Activated B cell treated with CpG ODN at 0.5 μM for 24 hours (primary cell): Measurements from ENCODE around the gene DOCK1. TPM values are rescaled to one million over a fixed set of nuclear protein-coding genes. Genes with fewer than 3 reads are reported as not detected.

Experiments
- ATAC-seq: fragments of 200-7000 bp; cut with Tn5 transposase; one replicate; pipeline ENCODE4 v1.10.0; 2021; ENCODE audit warnings: low read depth, mild to moderate bottlenecking, moderate library complexity
- CTCF ChIA-PET: fragments of 350-600 bp; sonication (Branson Sonifier 250); formaldehyde crosslinking; loops from one replicate; lab custom pipeline; 2021; ENCODE audit warnings: antibody characterized with exemption; lab: Charles Lee
- POLR2A ChIA-PET: fragments of 350-600 bp; sonication (Branson Sonifier 250); formaldehyde crosslinking; loops from one replicate; lab custom pipeline; 2021; ENCODE audit warnings: antibody characterized with exemption; lab: Charles Lee
- DNase-seq: peaks from one replicate; pipeline ENCODE4 v3.0.0; 2022
- H3K27ac Mint-ChIP-seq: one replicate; pipeline ENCODE4 v1.8.0; 2020; ENCODE audit warnings: mixed read lengths
- H3K27me3 Mint-ChIP-seq: one replicate; pipeline ENCODE4 v1.8.0; 2021; ENCODE audit warnings: mixed read lengths
- H3K36me3 Mint-ChIP-seq: one replicate; pipeline ENCODE4 v1.8.0; 2021; ENCODE audit warnings: low read depth, mixed read lengths
- H3K4me1 Mint-ChIP-seq: one replicate; pipeline ENCODE4 v1.8.0; 2021; ENCODE audit warnings: mixed read lengths
- H3K4me3 Mint-ChIP-seq: one replicate; pipeline ENCODE4 v1.8.0; 2020; ENCODE audit warnings: mild to moderate bottlenecking, mixed read lengths
- H3K9me3 Mint-ChIP-seq: one replicate; pipeline ENCODE4 v1.8.0; 2020; ENCODE audit warnings: mixed read lengths
- CTCF ChIP-seq: fragments of 200-600 bp; IDR thresholded peaks from one replicate; pipeline ENCODE4 v1.8.0; 2022; ENCODE audit warnings: antibody characterized with exemption, mild to moderate bottlenecking
- intact Hi-C: fragments of 100-400 bp; cut with micrococcal nuclease; formaldehyde crosslinking; loops from one replicate; pipeline ENCODE4 v1.15.1; 2024
- total RNA-seq: library from RNA; stranded (reverse); gene quantifications from 2 replicates; pipeline ENCODE4 v1.2.3, GENCODE V29; 2022

The DOCK1 gene
- total RNA-seq, 1 donor from 2014 or later = not detected

GRCh38 chr10:127039435-127039834 is 134.2 kb downstream of the DOCK1 start:
- H3K4me1 Mint-ChIP-seq = no peaks in the 10 kb centered on the region
- ATAC-seq (no peak), DNase-seq (no peak)
- no peak overlapping the region for H3K4me3 Mint-ChIP-seq
- ChIA-PET CTCF (no interaction called here), POLR2A (no interaction called here)
- no peaks in the 10 kb centered on the region for H3K27me3 Mint-ChIP-seq
- no peaks in the 10 kb centered on the region for H3K9me3 Mint-ChIP-seq
- intact Hi-C loops = no loop called here
- H3K36me3 Mint-ChIP-seq = no peaks in the 10 kb centered on the region
- TF ChIP-seq CTCF = no peak
- H3K27ac Mint-ChIP-seq = no peak overlapping the region

- ChIA-PET POLR2A (no interaction called here), CTCF (no interaction called here)
- H3K4me3 Mint-ChIP-seq = no peak overlapping the region
- intact Hi-C loops = no loop called here
- no peaks in the 10 kb centered on the region for H3K36me3 Mint-ChIP-seq
- no peak for DNase-seq
- ATAC-seq = no peak
- no peaks in the 10 kb centered on the region for H3K9me3 Mint-ChIP-seq
- H3K4me1 Mint-ChIP-seq = no peaks in the 10 kb centered on the region
- no peaks in the 10 kb centered on the region for H3K27me3 Mint-ChIP-seq
- no peak overlapping the region for H3K27ac Mint-ChIP-seq
- no peak for TF ChIP-seq CTCF
These were observed 135.5 kb downstream of the DOCK1 start for GRCh38 chr10:127040756-127041155.

- no peaks in the 10 kb centered on the region for H3K4me1 Mint-ChIP-seq
- no peak overlapping the region for H3K4me3 Mint-ChIP-seq
- no peak for TF ChIP-seq CTCF
- no peaks in the 10 kb centered on the region for H3K36me3 Mint-ChIP-seq
- no peaks in the 10 kb centered on the region for H3K9me3 Mint-ChIP-seq
- no peaks in the 10 kb centered on the region for H3K27me3 Mint-ChIP-seq
- ChIA-PET POLR2A (no interaction called here), CTCF (no interaction called here)
- H3K27ac Mint-ChIP-seq = no peak overlapping the region
- ATAC-seq (no peak), DNase-seq (no peak)
- intact Hi-C loops = no loop called here
These were observed 136.3 kb downstream of the DOCK1 start for GRCh38 chr10:127041552-127041951.

- intact Hi-C loops = no loop called here
- Mint-ChIP-seq H3K4me3 (no peak overlapping the region), H3K27ac (no peak overlapping the region), H3K4me1 (no peaks in the 10 kb centered on the region), H3K27me3 (no peaks in the 10 kb centered on the region), H3K36me3 (no peaks in the 10 kb centered on the region), H3K9me3 (no peaks in the 10 kb centered on the region)
- ChIA-PET CTCF (no interaction called here), POLR2A (no interaction called here)
- no peak for TF ChIP-seq CTCF
- no peak for DNase-seq
- ATAC-seq = no peak
These were observed 138.1 kb downstream of the DOCK1 start for GRCh38 chr10:127043301-127043700.

- CTCF ChIA-PET = no interaction called here
- H3K4me1 Mint-ChIP-seq = no peaks in the 10 kb centered on the region
- no peak for TF ChIP-seq CTCF
- H3K36me3 Mint-ChIP-seq = no peaks in the 10 kb centered on the region
- no peak overlapping the region for H3K27ac Mint-ChIP-seq
- H3K9me3 Mint-ChIP-seq = no peaks in the 10 kb centered on the region
- POLR2A ChIA-PET = no interaction called here
- no peak overlapping the region for H3K4me3 Mint-ChIP-seq
- intact Hi-C loops = no loop called here
- no peaks in the 10 kb centered on the region for H3K27me3 Mint-ChIP-seq
- DNase-seq = no peak
- ATAC-seq = no peak
These were observed 139.0 kb downstream of the DOCK1 start for GRCh38 chr10:127044186-127044585.
